Osteoblast (primary cell): ENCODE data around the gene MYOM1. TPM values are rescaled to one million over a fixed set of nuclear protein-coding genes. Genes with fewer than 3 reads are reported as not detected.

Experiments
- DNase-seq: peaks from one replicate; pipeline ENCODE4 v3.0.0; 2011; ENCODE audit warnings: low spot score, mixed read lengths; ENCODE audit not compliant: insufficient read length; ENCODE audit errors: missing footprints
- H2AFZ ChIP-seq: 2 replicates; pipeline ENCODE4 v1.6.0; 2011; ENCODE audit warnings: mild to moderate bottlenecking, low read length
- H3K27ac ChIP-seq: 2 replicates; pipeline ENCODE4 v1.5.1; 2011; ENCODE audit warnings: mild to moderate bottlenecking, low read depth, low read length, moderate library complexity
- H3K27me3 ChIP-seq: 2 replicates; pipeline ENCODE4 v1.6.0; 2012; ENCODE audit warnings: mild to moderate bottlenecking, control low read depth, inconsistent platforms, low read length, moderate library complexity; ENCODE audit not compliant: insufficient read depth
- H3K36me3 ChIP-seq: 2 replicates; pipeline ENCODE4 v1.5.1; 2011; ENCODE audit warnings: mild to moderate bottlenecking, low read length, control low read depth, moderate library complexity; ENCODE audit not compliant: insufficient read depth
- H3K4me1 ChIP-seq: 2 replicates; pipeline ENCODE4 v1.5.1; 2011; ENCODE audit warnings: mild to moderate bottlenecking, low read length, control low read depth, moderate library complexity; ENCODE audit not compliant: insufficient read depth
- H3K4me2 ChIP-seq: 2 replicates; pipeline ENCODE4 v1.6.0; 2011; ENCODE audit warnings: mild to moderate bottlenecking, low read length; ENCODE audit not compliant: insufficient read depth
- H3K4me3 ChIP-seq: fragments of 200-600 bp; sonication (generic); 3 replicates; pipeline ENCODE4 v1.5.1; 2012; ENCODE audit warnings: mild to moderate bottlenecking, low read length, inconsistent platforms; ENCODE audit not compliant: insufficient read depth
- H3K79me2 ChIP-seq: 2 replicates; pipeline ENCODE4 v1.6.0; 2012; ENCODE audit warnings: mild to moderate bottlenecking, low read length, control low read depth, inconsistent platforms; ENCODE audit not compliant: insufficient read depth
- H3K9me3 ChIP-seq: 2 replicates; pipeline ENCODE4 v1.5.1; 2011; ENCODE audit warnings: low read depth, low read length, control low read depth
- H4K20me1 ChIP-seq: 2 replicates; pipeline ENCODE4 v1.6.0; 2012; ENCODE audit warnings: mild to moderate bottlenecking, low read length, control low read depth; ENCODE audit not compliant: insufficient read depth
- total RNA-seq: library from RNA; depleted of rRNA; stranded (reverse); fragments of >200 nt; gene quantifications from 2 replicates; pipeline ENCODE4 v1.2.3, GENCODE V29; 2012
- TF ChIP-seq, protein P1 (sequence below): IDR thresholded peaks from 2 replicates; pipeline ENCODE4 v1.5.1; 2011; ENCODE audit warnings: mild to moderate bottlenecking, low read depth, low read length, moderate library complexity; ENCODE audit errors: extremely low read depth

Gene MYOM1
- total RNA-seq, 1 donor = 1.8 TPM

DNA sequence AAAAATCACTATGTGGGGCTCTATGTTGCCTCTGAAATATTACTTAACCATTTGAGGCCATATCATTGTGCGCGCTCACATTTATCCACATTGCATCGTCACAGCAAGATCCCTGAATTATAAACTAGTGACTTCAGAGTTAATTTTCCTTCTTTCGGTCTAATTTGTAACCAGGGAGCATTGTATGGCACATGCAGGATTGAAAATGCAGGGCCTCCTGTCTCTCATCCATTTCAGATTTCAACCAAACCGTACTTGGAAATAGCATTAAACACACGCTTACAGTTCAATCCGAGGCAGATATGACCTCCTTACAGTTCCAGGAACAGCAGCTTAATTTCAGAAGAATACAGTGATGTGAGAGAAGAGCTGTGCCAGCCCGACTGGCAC, 532 bp downstream of the MYOM1 start:
- peak overlapping the region; percentile 7 for H3K4me2 ChIP-seq
- peak overlapping the region; percentile 71 for H2AFZ ChIP-seq
- H3K27ac ChIP-seq = no peak overlapping the region
- no peak overlapping the region for H3K4me3 ChIP-seq
- no peak for DNase-seq
- peaks cover 15% of the 10 kb centered on the region for H3K4me1 ChIP-seq
- H3K36me3 ChIP-seq = no peaks in the 10 kb centered on the region
- no peaks in the 10 kb centered on the region for H3K27me3 ChIP-seq
- no peaks in the 10 kb centered on the region for H3K79me2 ChIP-seq
- no peaks in the 10 kb centered on the region for H3K9me3 ChIP-seq
- TF ChIP-seq, protein P1, sequence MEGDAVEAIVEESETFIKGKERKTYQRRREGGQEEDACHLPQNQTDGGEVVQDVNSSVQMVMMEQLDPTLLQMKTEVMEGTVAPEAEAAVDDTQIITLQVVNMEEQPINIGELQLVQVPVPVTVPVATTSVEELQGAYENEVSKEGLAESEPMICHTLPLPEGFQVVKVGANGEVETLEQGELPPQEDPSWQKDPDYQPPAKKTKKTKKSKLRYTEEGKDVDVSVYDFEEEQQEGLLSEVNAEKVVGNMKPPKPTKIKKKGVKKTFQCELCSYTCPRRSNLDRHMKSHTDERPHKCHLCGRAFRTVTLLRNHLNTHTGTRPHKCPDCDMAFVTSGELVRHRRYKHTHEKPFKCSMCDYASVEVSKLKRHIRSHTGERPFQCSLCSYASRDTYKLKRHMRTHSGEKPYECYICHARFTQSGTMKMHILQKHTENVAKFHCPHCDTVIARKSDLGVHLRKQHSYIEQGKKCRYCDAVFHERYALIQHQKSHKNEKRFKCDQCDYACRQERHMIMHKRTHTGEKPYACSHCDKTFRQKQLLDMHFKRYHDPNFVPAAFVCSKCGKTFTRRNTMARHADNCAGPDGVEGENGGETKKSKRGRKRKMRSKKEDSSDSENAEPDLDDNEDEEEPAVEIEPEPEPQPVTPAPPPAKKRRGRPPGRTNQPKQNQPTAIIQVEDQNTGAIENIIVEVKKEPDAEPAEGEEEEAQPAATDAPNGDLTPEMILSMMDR = no peak
- H4K20me1 ChIP-seq = no peaks in the 10 kb centered on the region

GRCh38 chr18:3218819-3219218, 949 bp downstream of the MYOM1 start:
- no peaks in the 10 kb centered on the region for H3K9me3 ChIP-seq
- H3K4me2 ChIP-seq = no peak overlapping the region
- no peak overlapping the region for H3K27ac ChIP-seq

GRCh38 chr18:3217948-3218647, 1.7 kb downstream of the MYOM1 start:
- no peak overlapping the region for H3K4me3 ChIP-seq
- TF ChIP-seq, protein P1 = no peak
- no peaks in the 10 kb centered on the region for H3K79me2 ChIP-seq
- no peaks in the 10 kb centered on the region for H3K9me3 ChIP-seq
- no peaks in the 10 kb centered on the region for H3K36me3 ChIP-seq
- no peaks in the 10 kb centered on the region for H4K20me1 ChIP-seq
- H3K27me3 ChIP-seq = no peaks in the 10 kb centered on the region
- H2AFZ ChIP-seq = peak overlapping the region; percentile 83
- DNase-seq = peak; percentile 86
- peaks cover 15% of the 10 kb centered on the region for H3K4me1 ChIP-seq
- peak overlapping the region; percentile 41 for H3K27ac ChIP-seq
- no peak overlapping the region for H3K4me2 ChIP-seq

More at GRCh38 chr18:3218819-3219218, 949 bp downstream of the MYOM1 start:
- Histone ChIP-seq H3K4me1 (peaks cover 15% of the 10 kb centered on the region), H3K27me3 (no peaks in the 10 kb centered on the region), H2AFZ (peak overlapping the region; percentile 71), H3K79me2 (no peaks in the 10 kb centered on the region), H3K36me3 (no peaks in the 10 kb centered on the region), H3K4me3 (no peak overlapping the region), H4K20me1 (no peaks in the 10 kb centered on the region)
- TF ChIP-seq, protein P1 = no peak
- no peak for DNase-seq

GRCh38 chr18:3216987-3217386, 2.8 kb downstream of the MYOM1 start:
- no peaks in the 10 kb centered on the region for H4K20me1 ChIP-seq
- no peaks in the 10 kb centered on the region for H3K79me2 ChIP-seq
- TF ChIP-seq, protein P1 = no peak
- H3K9me3 ChIP-seq = no peaks in the 10 kb centered on the region
- H3K36me3 ChIP-seq = no peaks in the 10 kb centered on the region
- no peak overlapping the region for H3K4me3 ChIP-seq
- peaks cover 15% of the 10 kb centered on the region for H3K4me1 ChIP-seq
- no peak overlapping the region for H3K27ac ChIP-seq
- no peaks in the 10 kb centered on the region for H3K27me3 ChIP-seq
- H3K4me2 ChIP-seq = no peak overlapping the region
- no peak for DNase-seq
- H2AFZ ChIP-seq = no peak overlapping the region
